Measurements from ENCODE around the gene LEPROT. TPM values are rescaled to one million over a fixed set of nuclear protein-coding genes. Genes with fewer than 3 reads are reported as not detected.

LEPROT gene
- total and polyA plus RNA-seq, 2 experiments from 2014 or later = 22.9 to 24.9 TPM

Small RNAs within 50 kb of the gene (small RNA-seq; reads per million reads assigned to genes)
- gene RNU2-15P (ENCODE audit: low replicate concordance) = 0.12 reads per million

Other genes with a start within 250 kb of the LEPROT start
- gene DNAJC6, start 111.1 kb upstream of the LEPROT start, total RNA-seq (2014; rRNA removed; shearing (Covaris generic)) = 4.6 and 7.4 TPM in 2 replicates
- gene DNAJC6, start 111.1 kb upstream of the LEPROT start, polyA plus RNA-seq (2016; fragmentation: Nextera tagmentation; extraction: Ambion mirVana) = 1.6 and 2.4 TPM in 2 replicates
- gene LEPR, start within 50 bp of the LEPROT start, total RNA-seq (2014; rRNA removed; shearing (Covaris generic)) = 3.8 and 4.7 TPM in 2 replicates
- 1.5 and 2.1 TPM in 2 replicates for gene LEPR, start within 50 bp of the LEPROT start, polyA plus RNA-seq (2016; fragmentation: Nextera tagmentation; extraction: Ambion mirVana)